SK-N-SH (cell line): ENCODE results near the gene TMEM51.

Experiments used
- CTCF ChIP-seq: fragments of 200-600 bp; sonication (generic); IDR thresholded peaks from 2 replicates; pipeline ENCODE4 v1.6.1; 2017; ENCODE audit warnings: antibody characterized with exemption, mild to moderate bottlenecking, moderate library complexity
- MAX ChIP-seq: IDR thresholded peaks from 2 replicates; pipeline ENCODE4 v1.4.0; 2012; ENCODE audit warnings: low read depth
- POLR2AphosphoS5 ChIP-seq: IDR thresholded peaks from 2 replicates; pipeline ENCODE4 v1.6.1; 2012; ENCODE audit warnings: low read depth, low read length
- RXRA ChIP-seq: IDR thresholded peaks from 2 replicates; pipeline ENCODE4 v1.4.0; 2012; ENCODE audit warnings: low read depth, mild to moderate bottlenecking, borderline replicate concordance
- SIN3A ChIP-seq: IDR thresholded peaks from 2 replicates; pipeline ENCODE4 v1.6.1; 2012; ENCODE audit warnings: low read depth, mild to moderate bottlenecking, low read length, moderate library complexity, borderline replicate concordance
- TEAD4 ChIP-seq: IDR thresholded peaks from 2 replicates; pipeline ENCODE4 v1.4.0; 2012; ENCODE audit warnings: mild to moderate bottlenecking, borderline replicate concordance; ENCODE audit not compliant: insufficient read depth
- USF2 ChIP-seq: fragments of 150-350 bp; IDR thresholded peaks from 2 replicates; pipeline ENCODE4 v1.6.1; 2017; ENCODE audit warnings: antibody characterized with exemption, low read length, low read depth, borderline replicate concordance
- YY1 ChIP-seq: IDR thresholded peaks from 2 replicates; pipeline ENCODE4 v1.4.0; 2012; ENCODE audit warnings: low read depth, mild to moderate bottlenecking

- TF ChIP-seq CTCF (no peak), MAX (no peak), TEAD4 (no peak), SIN3A (no peak), POLR2AphosphoS5 (no peak), RXRA (no peak), USF2 (no peak), YY1 (no peak)
Measured at GRCh38 chr1:15186846-15187151, 33.3 kb downstream of the TMEM51 start.
